K562 (cell line): Measurements from ENCODE around the gene MAP3K4. TPM values are rescaled to one million over a fixed set of nuclear protein-coding genes. Genes with fewer than 3 reads are reported as not detected.

Source experiments
- ELF2 ChIP-seq: fragments of 250-450 bp; sonication (Bioruptor Pico); IDR thresholded peaks from 2 replicates; pipeline ENCODE4 v1.5.0; 2021; ENCODE audit warnings: mild to moderate bottlenecking
- NR3C1 ChIP-seq: sonication (generic); formaldehyde crosslinking; IDR thresholded peaks from 2 replicates; pipeline ENCODE4 v1.8.1; 2022; ENCODE audit warnings: missing genetic modification reagents
- PHB2 ChIP-seq: fragments of 450-650 bp; IDR thresholded peaks from 2 replicates; pipeline ENCODE4 v1.6.1; 2017; ENCODE audit warnings: low read depth
- RB1 ChIP-seq: fragments of 450-650 bp; IDR thresholded peaks from 2 replicates; pipeline ENCODE4 v1.6.1; 2017; ENCODE audit warnings: low read depth, mild to moderate bottlenecking
- REST ChIP-seq, 2 experiments: fragments of 450-650 bp; formaldehyde crosslinking in 1 of 2; IDR thresholded peaks; 2 replicates each; pipeline versions ENCODE4 v1.4.0 to v1.6.1; 2014 to 2020; ENCODE audit warnings: mild to moderate bottlenecking in 2 of 2, borderline replicate concordance in 1 of 2, low read depth in 1 of 2
- SIN3B ChIP-seq: fragments of 450-650 bp; IDR thresholded peaks from 2 replicates; pipeline ENCODE4 v1.6.1; 2017; ENCODE audit warnings: low read depth, mild to moderate bottlenecking, moderate library complexity
- SREBF1 ChIP-seq: fragments of 150-350 bp; IDR thresholded peaks from 2 replicates; pipeline ENCODE4 v1.6.1; 2014; ENCODE audit warnings: antibody characterized with exemption, low read depth, low read length, borderline replicate concordance
- STAT5A ChIP-seq: IDR thresholded peaks from 2 replicates; pipeline ENCODE4 v1.6.1; 2012; ENCODE audit warnings: low read length, inconsistent platforms, borderline replicate concordance
- STAT5B ChIP-seq: fragments of 250-450 bp; sonication (Bioruptor Pico); IDR thresholded peaks from 2 replicates; pipeline ENCODE4 v1.8.0; 2021; ENCODE audit warnings: mild to moderate bottlenecking, inconsistent platforms
- ZNF165 ChIP-seq: fragments of 250-450 bp; sonication (Bioruptor Pico); IDR thresholded peaks from 2 replicates; pipeline ENCODE4 v1.4.0; 2020; ENCODE audit warnings: borderline replicate concordance
- polyA plus RNA-seq, 8 experiments: library from polyadenylated mRNA; depleted of rRNA in 4 of 8; stranded (reverse) in 5 of 8; unstranded in 3 of 8; fragments of >200 nt; fragmentation: Nextera tagmentation in 2 of 8; fragmentation: Illumina TruSeq in 1 of 8; extraction: Ambion mirVana in 2 of 8; extraction: Trizol in 1 of 8; gene quantifications; 2 replicates each; pipeline versions ENCODE4 v1.2.1 to v1.2.3, GENCODE V29; 2011 to 2014; ENCODE audit warnings: inconsistent platforms in 1 of 8, missing spikeins in 1 of 8
- total RNA-seq, 7 experiments: library from RNA; depleted of rRNA in 6 of 7; stranded (reverse); fragments of >200 nt in 6 of 7; fragmentation: Illumina TruSeq in 2 of 7; extraction: Trizol in 2 of 7; gene quantifications; 2 replicates each; pipeline versions ENCODE4 v1.2.1 to v1.2.3, GENCODE V29; 2011 to 2021; ENCODE audit warnings: low replicate concordance in 1 of 7
- TF ChIP-seq, protein P1 (sequence below): IDR thresholded peaks from 2 replicates; pipeline ENCODE4 v1.6.1; 2011; ENCODE audit not compliant: insufficient read length; ENCODE audit errors: extremely low read depth
- TF ChIP-seq, protein P2 (sequence below): fragments of 250-450 bp; sonication (Bioruptor Pico); IDR thresholded peaks from 2 replicates; pipeline ENCODE4 v1.9.0; 2021; ENCODE audit warnings: mild to moderate bottlenecking, inconsistent platforms
- TF ChIP-seq, protein P3 (sequence below): fragments of 200-800 bp; sonication (Bioruptor generic); IDR thresholded peaks from 2 replicates; pipeline ENCODE4 v1.6.1; 2017; ENCODE audit warnings: missing genetic modification characterization, missing compliant biosample characterization

Gene MAP3K4
- total and polyA plus RNA-seq, 9 of the 15 experiments (the other 6 are each of a cell fraction or from before 2014, with no cell fraction given) = 21.0 to 77.2 (median 48.9) TPM

DNA sequence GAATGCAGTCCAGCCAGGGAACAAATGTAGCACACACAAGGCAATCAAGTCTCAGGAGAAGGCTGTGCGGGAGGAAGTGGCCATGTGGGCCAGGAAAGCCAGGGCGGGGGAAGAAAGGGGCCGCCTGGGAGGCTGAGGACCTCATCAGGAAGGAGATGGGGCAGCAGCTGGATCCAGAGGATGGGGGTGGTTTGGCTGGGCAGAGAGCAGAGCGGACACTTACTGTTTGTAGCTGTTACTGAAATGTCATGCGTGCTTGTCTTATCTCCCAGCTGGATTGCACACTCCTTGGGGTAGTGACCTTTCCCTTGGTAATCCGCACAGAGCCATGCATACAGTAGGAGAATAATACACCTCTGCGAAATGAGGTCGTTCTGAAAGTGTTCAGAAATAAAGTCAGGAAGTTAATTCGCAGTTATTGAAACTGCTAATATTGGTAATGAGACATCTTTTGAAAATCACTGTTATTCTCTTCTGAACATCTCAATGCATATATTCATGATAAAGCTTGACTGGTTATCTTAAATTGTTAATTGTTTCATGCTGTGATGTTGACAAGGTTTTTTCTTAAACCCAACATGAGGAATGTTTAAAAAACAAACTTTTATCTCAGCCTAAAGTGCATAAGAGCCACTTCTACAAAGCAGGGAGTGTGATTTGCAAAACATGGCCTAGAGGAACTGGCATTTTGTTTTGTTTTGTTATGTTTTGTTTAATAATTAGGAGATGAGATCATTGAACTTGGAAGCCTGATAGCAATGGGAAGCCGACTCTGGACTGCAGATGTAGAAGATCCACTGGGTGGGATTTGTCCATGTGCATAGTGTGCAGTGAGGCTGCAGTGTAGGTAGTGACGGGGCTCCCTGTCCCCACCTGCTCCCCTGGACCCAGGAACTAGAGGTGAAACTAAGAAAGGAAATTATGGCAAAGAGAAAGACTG is 18.0 kb upstream of the MAP3K4 start (continued):
- TF ChIP-seq, protein P1, sequence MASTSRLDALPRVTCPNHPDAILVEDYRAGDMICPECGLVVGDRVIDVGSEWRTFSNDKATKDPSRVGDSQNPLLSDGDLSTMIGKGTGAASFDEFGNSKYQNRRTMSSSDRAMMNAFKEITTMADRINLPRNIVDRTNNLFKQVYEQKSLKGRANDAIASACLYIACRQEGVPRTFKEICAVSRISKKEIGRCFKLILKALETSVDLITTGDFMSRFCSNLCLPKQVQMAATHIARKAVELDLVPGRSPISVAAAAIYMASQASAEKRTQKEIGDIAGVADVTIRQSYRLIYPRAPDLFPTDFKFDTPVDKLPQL = no peak
- no peak for TF ChIP-seq ZNF165 (CRISPR knock-in tag)
- no peak for TF ChIP-seq PHB2
- no peak for TF ChIP-seq STAT5A
- TF ChIP-seq, protein P2, sequence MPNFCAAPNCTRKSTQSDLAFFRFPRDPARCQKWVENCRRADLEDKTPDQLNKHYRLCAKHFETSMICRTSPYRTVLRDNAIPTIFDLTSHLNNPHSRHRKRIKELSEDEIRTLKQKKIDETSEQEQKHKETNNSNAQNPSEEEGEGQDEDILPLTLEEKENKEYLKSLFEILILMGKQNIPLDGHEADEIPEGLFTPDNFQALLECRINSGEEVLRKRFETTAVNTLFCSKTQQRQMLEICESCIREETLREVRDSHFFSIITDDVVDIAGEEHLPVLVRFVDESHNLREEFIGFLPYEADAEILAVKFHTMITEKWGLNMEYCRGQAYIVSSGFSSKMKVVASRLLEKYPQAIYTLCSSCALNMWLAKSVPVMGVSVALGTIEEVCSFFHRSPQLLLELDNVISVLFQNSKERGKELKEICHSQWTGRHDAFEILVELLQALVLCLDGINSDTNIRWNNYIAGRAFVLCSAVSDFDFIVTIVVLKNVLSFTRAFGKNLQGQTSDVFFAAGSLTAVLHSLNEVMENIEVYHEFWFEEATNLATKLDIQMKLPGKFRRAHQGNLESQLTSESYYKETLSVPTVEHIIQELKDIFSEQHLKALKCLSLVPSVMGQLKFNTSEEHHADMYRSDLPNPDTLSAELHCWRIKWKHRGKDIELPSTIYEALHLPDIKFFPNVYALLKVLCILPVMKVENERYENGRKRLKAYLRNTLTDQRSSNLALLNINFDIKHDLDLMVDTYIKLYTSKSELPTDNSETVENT = no peak
- TF ChIP-seq RB1 = no peak
- TF ChIP-seq, protein P3, sequence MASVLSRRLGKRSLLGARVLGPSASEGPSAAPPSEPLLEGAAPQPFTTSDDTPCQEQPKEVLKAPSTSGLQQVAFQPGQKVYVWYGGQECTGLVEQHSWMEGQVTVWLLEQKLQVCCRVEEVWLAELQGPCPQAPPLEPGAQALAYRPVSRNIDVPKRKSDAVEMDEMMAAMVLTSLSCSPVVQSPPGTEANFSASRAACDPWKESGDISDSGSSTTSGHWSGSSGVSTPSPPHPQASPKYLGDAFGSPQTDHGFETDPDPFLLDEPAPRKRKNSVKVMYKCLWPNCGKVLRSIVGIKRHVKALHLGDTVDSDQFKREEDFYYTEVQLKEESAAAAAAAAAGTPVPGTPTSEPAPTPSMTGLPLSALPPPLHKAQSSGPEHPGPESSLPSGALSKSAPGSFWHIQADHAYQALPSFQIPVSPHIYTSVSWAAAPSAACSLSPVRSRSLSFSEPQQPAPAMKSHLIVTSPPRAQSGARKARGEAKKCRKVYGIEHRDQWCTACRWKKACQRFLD (CRISPR knock-in tag) = no peak
- TF ChIP-seq REST (IDR thresholded peaks at IDR 0.05; ENCODE audit: borderline replicate concordance) = no peak
- no peak for TF ChIP-seq REST (CRISPR knock-in tag; IDR thresholded peaks at IDR 0.05; ENCODE audit: low read depth)
- no peak for TF ChIP-seq NR3C1
- no peak for TF ChIP-seq ELF2 (CRISPR knock-in tag)
- TF ChIP-seq STAT5B (CRISPR knock-in tag) = no peak
- TF ChIP-seq SIN3B = no peak
- no peak for TF ChIP-seq SREBF1
